ENCODE results near the gene CAPN12.
"Not testable (repeated sequence)": the region's sequence is repeated elsewhere in the genome, so short reads cannot be mapped to it uniquely, and the experiment has no call there.

Gene CAPN12

GRCh38 chr19:38744298-38744681 is at the start of gene CAPN12:
CAPN12 (minus strand) TSS chr19:38744474; CDS start chr19:38744165, 309 bp downstream.
- FAIRE-seq: no peak
- TF ChIP-seq CTCF (IDR thresholded peaks at IDR 0.05; ENCODE audit: insufficient read depth, missing control alignments): no peak
- peak; percentile 4 for DNase-seq (ENCODE audit: insufficient read length, low spot score)

- FAIRE-seq (no peak), DNase-seq (ENCODE audit: insufficient read length, low spot score) (no peak)
- no peak for TF ChIP-seq CTCF (IDR thresholded peaks at IDR 0.05; ENCODE audit: insufficient read depth, missing control alignments)
Observed at GRCh38 chr19:38793671-38794070, 49.4 kb upstream of the CAPN12 start.

GRCh38 chr19:38793177-38793576 is 48.9 kb upstream of the CAPN12 start:
- DNase-seq (ENCODE audit: insufficient read length, low spot score): no peak
- no peak for TF ChIP-seq CTCF (IDR thresholded peaks at IDR 0.05; ENCODE audit: insufficient read depth, missing control alignments)
- no peak for FAIRE-seq

GRCh38 chr19:38792250-38793111 is 48.2 kb upstream of the CAPN12 start:
- DNase-seq (ENCODE audit: insufficient read length, low spot score): no peak
- TF ChIP-seq CTCF (IDR thresholded peaks at IDR 0.05; ENCODE audit: insufficient read depth, missing control alignments): no peak
- no peak for FAIRE-seq

- DNase-seq (ENCODE audit: insufficient read length, low spot score); FAIRE-seq: not testable (repeated sequence)
Observed at GRCh38 chr19:38791451-38792064, 47.3 kb upstream of the CAPN12 start.

- not testable (repeated sequence) for FAIRE-seq; DNase-seq (ENCODE audit: insufficient read length, low spot score)
Observed at GRCh38 chr19:38790507-38791403, 46.5 kb upstream of the CAPN12 start.

GRCh38 chr19:38788478-38789243 is 44.4 kb upstream of the CAPN12 start, which contains the start of gene LGALS7B:
LGALS7B (plus strand) TSS chr19:38789200; CDS start chr19:38789227, 27 bp downstream.
- FAIRE-seq (no peak), DNase-seq (ENCODE audit: insufficient read length, low spot score) (no peak)
- no peak for TF ChIP-seq CTCF (IDR thresholded peaks at IDR 0.05; ENCODE audit: insufficient read depth, missing control alignments)
